H4 (cell line): Measurements from ENCODE around the gene TGFBR2. TPM values are rescaled to one million over a fixed set of nuclear protein-coding genes. Genes with fewer than 3 reads are reported as not detected.

Experiments
- DNase-seq: peaks from one replicate; pipeline ENCODE4 v3.0.0-alpha.2; 2015; ENCODE audit warnings: low spot score
- total RNA-seq: library from RNA; depleted of rRNA; stranded (reverse); fragments of >200 nt; shearing (Covaris generic); gene quantifications from 2 replicates; pipeline ENCODE4 v1.2.3, GENCODE V29; 2014

TGFBR2 gene
- total RNA-seq, 1 experiment from 2014 or later = 13.4 TPM

DNA sequence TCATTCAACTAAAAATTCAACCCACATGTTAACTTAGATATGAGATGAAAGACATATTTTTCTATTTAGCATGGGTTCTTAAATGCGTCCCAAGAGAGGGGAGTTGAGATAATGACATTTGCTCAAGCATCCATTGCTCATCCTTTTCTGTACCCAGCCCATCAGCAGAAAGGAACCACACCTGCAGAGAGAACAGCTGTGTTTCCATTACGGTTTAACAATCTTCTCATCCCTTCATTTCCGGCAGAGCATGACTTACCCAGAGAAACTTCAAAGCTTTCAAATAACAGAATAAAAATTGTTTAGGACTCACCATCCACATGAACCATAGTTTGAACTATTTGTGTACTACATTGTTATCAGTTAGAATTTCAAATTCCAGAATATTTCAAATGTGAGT, 113.1 kb downstream of the TGFBR2 start:
- DNase-seq = no peak

DNA sequence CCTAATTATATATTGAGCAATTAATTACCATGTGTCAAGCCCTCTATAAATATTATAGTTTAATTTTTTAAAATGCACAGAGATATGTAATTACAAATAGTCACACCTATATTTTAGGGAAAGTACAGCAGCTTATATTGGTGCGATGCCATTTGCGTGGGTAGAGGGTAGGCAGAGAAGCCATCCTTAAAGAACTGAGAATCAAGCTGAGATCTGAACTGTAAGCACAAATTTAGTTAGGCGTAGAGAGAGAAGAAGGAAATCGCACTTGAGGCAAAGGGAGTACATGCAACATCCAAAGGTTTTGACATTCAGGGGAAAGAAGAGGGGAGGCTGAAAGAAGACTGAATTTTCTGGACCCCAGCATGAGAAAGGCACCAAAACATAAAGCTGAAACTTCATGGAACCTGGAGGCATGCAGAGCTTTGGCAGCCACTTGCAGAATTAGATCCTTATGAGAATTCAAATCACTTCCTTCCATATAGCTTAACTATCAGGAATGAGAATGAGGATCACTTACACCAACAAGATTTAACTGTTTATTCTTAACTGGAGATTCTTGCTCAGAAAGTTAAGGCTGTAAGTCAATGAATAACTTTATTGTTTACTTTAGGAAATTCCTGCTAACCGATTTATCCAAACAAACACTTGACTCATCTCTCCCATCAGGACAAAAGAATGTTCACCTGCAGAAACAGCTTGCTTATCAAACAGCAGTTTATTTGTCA, 114.3 kb downstream of the TGFBR2 start:
- DNase-seq = peak; percentile 21

- DNase-seq = no peak
Observed at GRCh38 chr3:30721314-30721634, 114.9 kb downstream of the TGFBR2 start.

- DNase-seq = no peak
Observed at GRCh38 chr3:30723211-30723610, 116.8 kb downstream of the TGFBR2 start.

DNA sequence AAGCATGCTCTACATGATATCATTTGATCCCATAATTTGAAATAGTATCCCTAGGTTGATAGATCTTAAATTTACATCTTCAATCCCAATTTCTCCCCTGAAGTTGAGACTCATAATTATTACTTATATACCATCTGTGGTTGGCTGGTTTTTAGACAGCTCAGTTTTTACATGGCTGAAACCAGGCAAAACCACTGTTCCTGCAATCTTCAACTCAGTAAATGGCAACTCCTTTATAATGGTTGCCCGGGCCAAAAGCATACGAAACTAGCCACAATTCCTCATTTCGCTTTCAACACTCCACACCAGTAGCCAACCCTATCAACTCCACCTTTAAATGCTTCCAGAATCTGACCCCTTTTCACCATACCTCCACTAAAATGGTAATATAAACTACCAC, 118.5 kb downstream of the TGFBR2 start:
- no peak for DNase-seq

DNA sequence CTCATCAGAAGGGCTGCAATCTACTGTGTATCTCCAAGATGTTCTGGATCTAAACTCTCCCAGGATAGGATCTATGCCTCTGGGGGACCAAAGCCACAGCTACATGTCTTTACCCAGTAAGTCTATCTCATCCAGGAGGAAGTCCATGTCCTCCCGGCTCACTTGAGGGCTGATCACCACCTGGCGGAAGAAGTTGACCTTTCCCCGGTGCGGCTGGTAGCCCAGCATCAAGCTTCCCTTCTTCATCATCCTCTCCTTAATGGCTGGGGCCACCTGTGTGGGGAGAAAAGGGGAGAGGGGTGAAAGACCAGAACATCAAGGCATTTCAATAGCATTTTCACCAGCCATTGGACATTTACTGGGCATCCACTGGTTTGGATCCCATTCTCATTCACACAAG, 121.7 kb downstream of the TGFBR2 start:
- DNase-seq = no peak

- no peak for DNase-seq
Observed at GRCh38 chr3:30729512-30729911, 123.1 kb downstream of the TGFBR2 start.

- no peak for DNase-seq
Observed at GRCh38 chr3:30729936-30730335, 123.5 kb downstream of the TGFBR2 start.

- DNase-seq = no peak
Observed at GRCh38 chr3:30730967-30731366, 124.6 kb downstream of the TGFBR2 start.

DNA sequence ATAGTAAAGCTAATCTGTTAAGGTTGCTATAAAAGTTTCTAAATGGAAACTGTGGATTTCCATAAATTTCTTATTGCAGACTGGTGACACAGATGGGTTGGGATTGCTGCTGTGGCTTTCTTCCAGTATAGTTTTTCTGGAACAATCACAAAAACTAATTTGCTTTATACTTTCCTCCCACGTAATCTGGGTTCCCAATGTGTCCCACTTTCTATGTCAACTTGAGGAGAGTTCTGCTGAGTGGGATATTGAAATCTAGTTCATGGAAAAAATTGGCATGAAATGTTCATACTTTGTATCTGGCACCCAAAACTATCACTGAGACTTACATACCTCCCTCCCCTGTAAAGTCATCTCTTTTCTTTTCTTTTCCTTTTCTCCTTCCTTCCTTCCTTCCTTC, 126.8 kb downstream of the TGFBR2 start:
- no peak for DNase-seq

GRCh38 chr3:30733696-30734095, 127.3 kb downstream of the TGFBR2 start:
- no peak for DNase-seq

DNA sequence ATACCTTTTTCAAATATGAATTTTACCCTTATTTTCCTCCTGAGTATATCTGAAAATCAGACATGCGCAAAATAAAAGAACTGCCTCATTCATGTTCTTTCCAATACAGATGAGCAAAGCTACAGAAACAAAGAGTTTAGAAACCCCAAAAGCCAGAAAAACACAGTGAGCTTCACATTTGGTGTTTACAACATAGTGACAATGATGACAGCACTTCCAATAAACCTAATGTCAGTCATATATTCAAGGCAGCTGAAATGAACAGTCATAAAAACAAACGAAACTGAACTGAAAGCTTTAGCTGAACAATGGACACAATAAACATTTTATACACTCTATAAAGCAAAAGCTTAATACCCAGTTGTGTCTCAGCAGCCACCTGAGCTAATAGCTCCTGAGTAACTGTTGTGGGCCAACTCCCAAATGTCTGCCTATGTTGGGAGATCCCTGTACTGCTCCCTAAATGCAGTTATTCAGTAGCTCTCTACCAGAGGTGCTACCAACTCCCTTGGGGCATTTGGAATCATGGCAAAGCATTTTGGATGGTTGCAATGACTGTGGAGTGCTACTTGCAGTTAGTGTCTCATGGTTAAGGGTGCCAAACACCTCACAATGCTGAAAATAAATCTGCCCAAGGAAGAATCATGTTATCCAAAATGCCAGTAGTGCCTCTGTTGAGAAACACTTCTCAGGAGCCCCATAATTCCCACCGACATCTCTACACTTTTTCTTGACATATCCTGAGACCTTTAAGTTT, 131.5 kb downstream of the TGFBR2 start:
- no peak for DNase-seq

GRCh38 chr3:30738605-30739004, 132.2 kb downstream of the TGFBR2 start:
- no peak for DNase-seq

GRCh38 chr3:30741889-30742288, 135.5 kb downstream of the TGFBR2 start:
- no peak for DNase-seq

DNA sequence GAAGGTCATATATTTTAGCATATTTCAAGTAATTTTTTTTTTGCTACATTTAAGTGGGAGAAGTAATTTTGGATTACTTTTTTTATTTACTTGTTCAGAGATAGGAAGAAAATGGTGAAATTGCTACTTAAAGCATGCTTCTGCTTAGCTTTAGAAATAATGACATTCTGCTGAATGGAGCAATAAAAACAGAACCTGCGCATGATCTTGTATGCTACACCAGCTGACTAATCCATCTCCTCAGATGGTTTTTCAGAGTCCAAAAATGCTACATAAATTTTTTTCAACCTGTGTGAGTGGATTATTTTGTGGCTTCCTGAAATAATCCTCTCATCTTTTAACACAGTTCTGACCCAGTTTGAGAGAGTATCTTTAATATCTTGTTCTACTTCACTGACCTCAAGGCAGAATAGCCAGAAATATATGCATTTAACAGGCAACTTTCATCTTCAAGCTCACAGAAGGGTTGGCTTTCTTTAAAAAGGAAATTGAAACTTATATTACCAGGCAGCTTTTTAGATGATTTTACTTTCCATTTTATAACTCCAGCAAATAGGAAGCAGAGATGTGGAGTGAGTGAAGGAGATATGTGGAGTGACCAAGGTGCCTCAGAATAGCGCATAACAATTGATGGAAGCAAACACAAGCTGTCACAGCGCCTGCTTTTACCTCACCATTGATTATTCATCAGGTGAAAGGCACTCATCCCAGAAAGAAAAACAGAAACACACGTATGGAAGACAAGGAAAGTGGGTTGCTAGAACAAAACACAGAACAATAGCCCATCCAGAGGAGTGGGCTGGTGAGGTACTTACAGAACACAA, 136.6 kb downstream of the TGFBR2 start:
- DNase-seq = no peak
